ENCODE data around the gene FRMD1.

The FRMD1 gene

GRCh38 chr6:168078943-168079405, at the start of gene FRMD1:
Gene FRMD1 (minus strand): TSS chr6:168079212. CDS start chr6:168079094, 118 bp downstream.
- H3K4me1 ChIP-seq (ENCODE audit: control insufficient read depth, insufficient read depth, low read length): peaks cover 6% of the 10 kb centered on the region
- H3K9ac ChIP-seq (ENCODE audit: low read length): no peak within 1 kb of the TSS
- H3K9me3 ChIP-seq (ENCODE audit: control insufficient read depth, insufficient read depth, low read depth, low read length): no peaks in the 10 kb centered on the region
- H3K4me3 ChIP-seq (ENCODE audit: low read depth, low read length): no peak within 1 kb of the TSS
- H3K36me3 ChIP-seq (ENCODE audit: control insufficient read depth, insufficient read depth, low read length): no peaks in the 10 kb centered on the region
- H3K27me3 ChIP-seq (ENCODE audit: control insufficient read depth, insufficient read depth, low read length): no peaks in the 10 kb centered on the region
- H3K27ac ChIP-seq (ENCODE audit: low read depth, low read length): no peak within 1 kb of the TSS

GRCh38 chr6:168128006-168128630, 49.1 kb upstream of the FRMD1 start:
- Histone ChIP-seq H3K4me1 (ENCODE audit: control insufficient read depth, insufficient read depth, low read length) (peaks cover 21% of the 10 kb centered on the region), H3K4me3 (ENCODE audit: low read depth, low read length) (no peak overlapping the region), H3K36me3 (ENCODE audit: control insufficient read depth, insufficient read depth, low read length) (no peaks in the 10 kb centered on the region), H3K9ac (ENCODE audit: low read length) (no peak overlapping the region), H3K9me3 (ENCODE audit: control insufficient read depth, insufficient read depth, low read depth, low read length) (no peaks in the 10 kb centered on the region), H3K27me3 (ENCODE audit: control insufficient read depth, insufficient read depth, low read length) (peaks cover 25% of the 10 kb centered on the region), H3K27ac (ENCODE audit: low read depth, low read length) (no peak overlapping the region)

GRCh38 chr6:168127384-168127868, 48.4 kb upstream of the FRMD1 start:
- no peak overlapping the region for H3K4me3 ChIP-seq (ENCODE audit: low read depth, low read length)
- no peak overlapping the region for H3K9ac ChIP-seq (ENCODE audit: low read length)
- no peak overlapping the region for H3K27ac ChIP-seq (ENCODE audit: low read depth, low read length)
- no peaks in the 10 kb centered on the region for H3K36me3 ChIP-seq (ENCODE audit: control insufficient read depth, insufficient read depth, low read length)
- peaks cover 24% of the 10 kb centered on the region for H3K27me3 ChIP-seq (ENCODE audit: control insufficient read depth, insufficient read depth, low read length)
- peaks cover 3% of the 10 kb centered on the region; the same call in 1 of the 2 replicates for H3K9me3 ChIP-seq (ENCODE audit: control insufficient read depth, insufficient read depth, low read depth, low read length)
- H3K4me1 ChIP-seq (ENCODE audit: control insufficient read depth, insufficient read depth, low read length): peaks cover 16% of the 10 kb centered on the region

- H3K9ac ChIP-seq (ENCODE audit: low read length): no peak overlapping the region
- H3K27ac ChIP-seq (ENCODE audit: low read depth, low read length): no peak overlapping the region
- peaks cover 3% of the 10 kb centered on the region; the same call in 1 of the 2 replicates for H3K9me3 ChIP-seq (ENCODE audit: control insufficient read depth, insufficient read depth, low read depth, low read length)
- H3K36me3 ChIP-seq (ENCODE audit: control insufficient read depth, insufficient read depth, low read length): no peaks in the 10 kb centered on the region
- H3K4me1 ChIP-seq (ENCODE audit: control insufficient read depth, insufficient read depth, low read length): peaks cover 9% of the 10 kb centered on the region; the same call in 1 of the 2 replicates
- H3K27me3 ChIP-seq (ENCODE audit: control insufficient read depth, insufficient read depth, low read length): peaks cover 18% of the 10 kb centered on the region
- H3K4me3 ChIP-seq (ENCODE audit: low read depth, low read length): no peak overlapping the region
These were observed 47.8 kb upstream of the FRMD1 start for GRCh38 chr6:168126566-168127383.

GRCh38 chr6:168125429-168126001, 46.5 kb upstream of the FRMD1 start:
- Histone ChIP-seq H3K36me3 (ENCODE audit: control insufficient read depth, insufficient read depth, low read length) (no peaks in the 10 kb centered on the region), H3K9me3 (ENCODE audit: control insufficient read depth, insufficient read depth, low read depth, low read length) (peaks cover 3% of the 10 kb centered on the region; the same call in 1 of the 2 replicates), H3K27me3 (ENCODE audit: control insufficient read depth, insufficient read depth, low read length) (peaks cover 7% of the 10 kb centered on the region; the same call in 1 of the 2 replicates)

GRCh38 chr6:168124921-168125320, 45.9 kb upstream of the FRMD1 start:
- Histone ChIP-seq H3K27me3 (ENCODE audit: control insufficient read depth, insufficient read depth, low read length) (peaks cover under 1% of the 10 kb centered on the region; the same call in 1 of the 2 replicates), H3K4me3 (ENCODE audit: low read depth, low read length) (no peak overlapping the region), H3K9ac (ENCODE audit: low read length) (no peak overlapping the region), H3K36me3 (ENCODE audit: control insufficient read depth, insufficient read depth, low read length) (no peaks in the 10 kb centered on the region), H3K27ac (ENCODE audit: low read depth, low read length) (no peak overlapping the region), H3K9me3 (ENCODE audit: control insufficient read depth, insufficient read depth, low read depth, low read length) (peaks cover 3% of the 10 kb centered on the region), H3K4me1 (ENCODE audit: control insufficient read depth, insufficient read depth, low read length) (no peaks in the 10 kb centered on the region)

More at GRCh38 chr6:168125429-168126001, 46.5 kb upstream of the FRMD1 start:
- Histone ChIP-seq H3K27ac (ENCODE audit: low read depth, low read length) (no peak overlapping the region), H3K4me1 (ENCODE audit: control insufficient read depth, insufficient read depth, low read length) (no peaks in the 10 kb centered on the region), H3K9ac (ENCODE audit: low read length) (no peak overlapping the region), H3K4me3 (ENCODE audit: low read depth, low read length) (no peak overlapping the region)

GRCh38 chr6:168124158-168124557, 45.1 kb upstream of the FRMD1 start:
- H3K36me3 ChIP-seq (ENCODE audit: control insufficient read depth, insufficient read depth, low read length): no peaks in the 10 kb centered on the region
- no peaks in the 10 kb centered on the region; the same call in 1 of the 2 replicates for H3K27me3 ChIP-seq (ENCODE audit: control insufficient read depth, insufficient read depth, low read length)
- H3K27ac ChIP-seq (ENCODE audit: low read depth, low read length): no peak overlapping the region
- H3K4me1 ChIP-seq (ENCODE audit: control insufficient read depth, insufficient read depth, low read length): no peaks in the 10 kb centered on the region
- H3K9me3 ChIP-seq (ENCODE audit: control insufficient read depth, insufficient read depth, low read depth, low read length): peaks cover 3% of the 10 kb centered on the region
- no peak overlapping the region for H3K4me3 ChIP-seq (ENCODE audit: low read depth, low read length)
- H3K9ac ChIP-seq (ENCODE audit: low read length): no peak overlapping the region

GRCh38 chr6:168123165-168123911, 44.3 kb upstream of the FRMD1 start:
- Histone ChIP-seq H3K4me1 (ENCODE audit: control insufficient read depth, insufficient read depth, low read length) (no peaks in the 10 kb centered on the region), H3K36me3 (ENCODE audit: control insufficient read depth, insufficient read depth, low read length) (no peaks in the 10 kb centered on the region), H3K4me3 (ENCODE audit: low read depth, low read length) (no peak overlapping the region), H3K27me3 (ENCODE audit: control insufficient read depth, insufficient read depth, low read length) (no peaks in the 10 kb centered on the region; the same call in 1 of the 2 replicates), H3K9ac (ENCODE audit: low read length) (no peak overlapping the region), H3K27ac (ENCODE audit: low read depth, low read length) (no peak overlapping the region), H3K9me3 (ENCODE audit: control insufficient read depth, insufficient read depth, low read depth, low read length) (peaks cover 3% of the 10 kb centered on the region)

- Histone ChIP-seq H3K36me3 (ENCODE audit: control insufficient read depth, insufficient read depth, low read length) (no peaks in the 10 kb centered on the region), H3K4me1 (ENCODE audit: control insufficient read depth, insufficient read depth, low read length) (no peaks in the 10 kb centered on the region), H3K27me3 (ENCODE audit: control insufficient read depth, insufficient read depth, low read length) (no peaks in the 10 kb centered on the region; the same call in 1 of the 2 replicates), H3K9me3 (ENCODE audit: control insufficient read depth, insufficient read depth, low read depth, low read length) (peaks cover 3% of the 10 kb centered on the region), H3K9ac (ENCODE audit: low read length) (no peak overlapping the region), H3K27ac (ENCODE audit: low read depth, low read length) (no peak overlapping the region), H3K4me3 (ENCODE audit: low read depth, low read length) (no peak overlapping the region)
These were observed 43.5 kb upstream of the FRMD1 start for GRCh38 chr6:168122521-168122920.

GRCh38 chr6:168122011-168122410, 43.0 kb upstream of the FRMD1 start:
- Histone ChIP-seq H3K9me3 (ENCODE audit: control insufficient read depth, insufficient read depth, low read depth, low read length) (peaks cover 4% of the 10 kb centered on the region), H3K9ac (ENCODE audit: low read length) (no peak overlapping the region), H3K36me3 (ENCODE audit: control insufficient read depth, insufficient read depth, low read length) (no peaks in the 10 kb centered on the region), H3K4me1 (ENCODE audit: control insufficient read depth, insufficient read depth, low read length) (no peaks in the 10 kb centered on the region), H3K27me3 (ENCODE audit: control insufficient read depth, insufficient read depth, low read length) (no peaks in the 10 kb centered on the region; the same call in 1 of the 2 replicates), H3K27ac (ENCODE audit: low read depth, low read length) (no peak overlapping the region), H3K4me3 (ENCODE audit: low read depth, low read length) (no peak overlapping the region)

All from HUES6 (cell line).